GM21367 (cell line): ENCODE data around the gene EMX1.

Experiments
- ATAC-seq: cut with Tn5 transposase; IDR thresholded peaks from one replicate; pipeline ENCODE4 v1.9.1; 2021; ENCODE audit not compliant: unreplicated experiment

The EMX1 gene

DNA sequence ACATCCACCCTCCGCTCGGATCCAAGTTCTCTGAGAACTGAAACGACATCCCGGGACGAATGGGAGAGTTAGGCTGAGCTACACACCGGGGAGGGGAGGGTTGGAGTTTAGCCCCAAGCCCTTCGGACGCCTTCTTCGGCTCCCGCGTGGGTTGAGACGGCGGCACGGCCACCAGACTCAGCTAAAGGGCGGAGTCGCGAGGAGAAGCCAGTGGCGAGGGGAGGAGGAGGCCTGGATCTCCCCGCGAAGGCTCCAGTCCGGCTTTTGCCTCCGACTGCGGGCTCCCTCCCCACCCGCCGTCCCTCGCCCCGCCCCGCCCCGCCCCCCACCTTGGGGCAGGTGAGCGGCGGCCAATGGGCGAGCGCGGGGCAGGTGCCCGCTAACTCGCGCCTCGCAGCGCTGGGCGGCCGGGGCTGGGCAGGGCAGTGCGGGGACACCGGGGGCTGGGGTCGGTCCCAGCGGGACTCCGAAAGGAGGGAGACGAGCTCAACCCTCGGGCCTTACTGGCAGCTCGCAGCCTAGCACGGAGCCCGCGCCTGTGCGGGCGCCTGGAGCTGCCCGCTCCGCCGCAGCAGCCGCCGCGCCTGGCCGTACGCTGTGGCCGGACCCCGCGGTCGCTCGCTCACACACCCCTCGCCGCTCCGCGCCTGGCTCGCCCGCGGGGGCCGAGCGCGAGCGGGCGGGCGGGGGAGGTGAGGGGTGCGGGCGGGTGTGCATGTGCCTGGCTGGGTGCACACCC, at the start of gene EMX1:
Gene EMX1 (plus strand): TSS at position 382 of the 739 bp plus-strand sequence. CDS start 334 bp downstream, at position 716.
- ATAC-seq: no peak

DNA sequence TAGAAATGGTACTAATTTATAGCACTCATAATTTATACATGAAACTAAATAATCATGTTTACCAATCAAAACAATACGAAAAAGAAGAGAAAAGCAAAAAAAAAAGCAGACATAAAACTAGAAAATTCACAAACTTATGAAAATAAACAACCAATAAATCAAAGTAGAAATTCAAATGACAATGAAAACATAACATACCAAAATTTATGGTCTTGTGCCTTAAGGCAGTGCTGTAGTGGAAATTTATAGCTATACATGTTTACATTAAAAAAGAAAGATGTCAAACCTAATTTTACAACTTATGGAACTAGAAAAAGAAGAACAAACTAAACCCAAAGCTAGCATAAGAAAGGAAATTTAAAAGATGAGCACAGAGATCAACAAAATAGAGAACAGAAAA, 46.3 kb upstream of the EMX1 start:
- no peak for ATAC-seq

DNA sequence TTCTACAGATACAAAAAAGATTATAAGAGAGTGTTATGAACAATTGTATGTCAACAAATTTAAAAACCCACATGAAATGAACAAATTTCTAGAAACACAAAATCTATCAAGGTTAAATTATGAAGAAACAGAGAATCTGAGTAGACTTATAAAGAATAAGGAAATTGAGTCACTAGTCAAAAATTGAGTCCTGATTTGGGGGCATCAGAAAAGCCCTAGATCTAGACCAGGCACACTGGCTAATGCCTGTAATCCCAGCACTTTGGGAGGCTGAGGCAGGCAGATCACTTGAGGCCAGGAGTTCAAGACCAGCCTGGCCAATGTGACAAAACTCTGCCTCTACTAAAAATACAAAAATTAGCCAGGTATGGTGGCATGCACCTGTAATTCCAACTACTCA, 45.4 kb upstream of the EMX1 start:
- ATAC-seq: no peak

DNA sequence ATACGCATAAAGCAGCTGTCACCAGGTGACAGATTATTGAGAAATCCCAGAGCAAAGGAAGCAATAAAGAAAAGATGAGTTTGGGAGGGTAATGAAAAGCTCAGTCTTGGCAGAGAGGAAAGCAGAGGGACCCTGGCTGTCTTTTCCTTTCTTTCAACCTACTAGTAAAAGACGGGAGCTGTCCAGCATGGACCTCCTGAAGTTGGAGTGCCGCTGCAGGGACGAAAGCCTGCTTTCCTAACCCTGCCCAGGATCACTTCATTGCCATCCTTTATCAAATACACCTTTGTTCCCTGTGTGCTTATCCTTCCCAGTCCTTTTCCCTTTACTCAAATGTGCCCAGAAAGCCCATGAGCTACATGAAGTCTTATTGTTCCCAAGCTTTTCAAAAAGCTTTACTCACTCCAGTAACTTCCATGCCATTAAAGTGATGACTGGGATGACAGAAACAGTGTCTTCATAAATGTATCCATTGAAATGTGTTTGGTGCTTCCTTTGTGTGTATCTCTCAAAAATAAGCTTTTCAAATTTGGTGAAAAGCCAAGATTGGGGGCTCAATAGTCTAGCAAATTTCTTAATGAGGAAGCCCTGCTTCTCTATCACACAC, 33.9 kb upstream of the EMX1 start:
- no peak for ATAC-seq

DNA sequence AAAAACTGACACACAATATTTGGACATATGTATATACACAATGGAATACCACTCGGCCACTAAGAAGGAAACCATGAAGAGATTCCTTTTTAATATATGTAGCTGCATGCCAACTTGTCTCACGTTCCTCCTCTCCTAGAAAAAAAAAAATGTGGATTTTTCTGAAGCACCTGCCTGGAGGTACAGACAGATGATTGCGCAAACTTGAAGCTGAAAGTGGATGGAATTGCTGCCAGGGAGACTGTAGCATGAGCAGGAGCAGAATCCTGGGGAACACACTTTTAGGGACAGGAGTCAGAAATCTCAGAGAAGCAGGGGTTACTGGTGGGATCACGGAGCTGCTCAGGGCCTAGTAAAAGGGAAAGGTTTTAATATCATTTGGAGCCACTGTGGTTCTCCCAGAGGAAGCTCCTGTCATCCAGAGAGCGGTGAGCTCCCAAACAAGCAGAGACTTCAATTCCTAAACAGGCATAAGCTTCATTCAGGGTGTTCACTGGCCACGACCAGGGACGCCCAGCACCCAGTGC, 30.8 kb upstream of the EMX1 start:
- ATAC-seq: no peak

DNA sequence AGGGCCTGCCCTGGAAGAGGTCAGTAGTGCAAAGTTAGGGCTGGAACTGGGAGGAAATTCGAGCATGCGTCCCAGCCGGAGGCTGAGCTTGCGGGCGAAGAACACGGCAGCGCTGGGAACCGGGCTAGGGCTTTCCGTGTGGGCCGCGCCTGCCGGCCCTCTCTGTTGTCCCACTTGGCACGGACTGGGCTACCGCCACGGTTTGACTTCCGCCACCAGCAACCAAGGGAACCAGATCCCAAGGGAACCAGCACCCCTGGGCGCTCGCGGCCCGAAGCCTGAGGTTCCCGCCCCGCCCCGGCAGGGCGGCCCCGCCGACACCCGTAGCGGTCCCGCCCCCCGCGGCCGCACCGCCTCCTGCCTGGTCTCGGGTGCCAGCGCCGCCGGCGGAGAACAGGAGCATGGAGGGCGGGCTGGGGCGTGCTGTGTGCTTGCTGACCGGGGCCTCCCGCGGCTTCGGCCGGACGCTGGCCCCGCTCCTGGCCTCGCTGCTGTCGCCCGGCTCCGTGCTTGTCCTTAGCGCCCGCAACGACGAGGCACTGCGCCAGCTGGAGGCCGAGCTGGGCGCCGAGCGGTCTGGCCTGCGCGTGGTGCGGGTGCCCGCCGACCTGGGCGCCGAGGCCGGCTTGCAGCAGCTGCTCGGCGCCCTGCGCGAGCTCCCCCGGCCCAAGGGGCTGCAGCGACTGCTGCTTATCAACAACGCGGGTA, 30.1 kb upstream of the EMX1 start, which contains the start of gene SPR:
Gene SPR (plus strand): TSS at position 377 of the 708 bp plus-strand sequence. CDS start 25 bp downstream, at position 402.
- ATAC-seq: peak; percentile 93

DNA sequence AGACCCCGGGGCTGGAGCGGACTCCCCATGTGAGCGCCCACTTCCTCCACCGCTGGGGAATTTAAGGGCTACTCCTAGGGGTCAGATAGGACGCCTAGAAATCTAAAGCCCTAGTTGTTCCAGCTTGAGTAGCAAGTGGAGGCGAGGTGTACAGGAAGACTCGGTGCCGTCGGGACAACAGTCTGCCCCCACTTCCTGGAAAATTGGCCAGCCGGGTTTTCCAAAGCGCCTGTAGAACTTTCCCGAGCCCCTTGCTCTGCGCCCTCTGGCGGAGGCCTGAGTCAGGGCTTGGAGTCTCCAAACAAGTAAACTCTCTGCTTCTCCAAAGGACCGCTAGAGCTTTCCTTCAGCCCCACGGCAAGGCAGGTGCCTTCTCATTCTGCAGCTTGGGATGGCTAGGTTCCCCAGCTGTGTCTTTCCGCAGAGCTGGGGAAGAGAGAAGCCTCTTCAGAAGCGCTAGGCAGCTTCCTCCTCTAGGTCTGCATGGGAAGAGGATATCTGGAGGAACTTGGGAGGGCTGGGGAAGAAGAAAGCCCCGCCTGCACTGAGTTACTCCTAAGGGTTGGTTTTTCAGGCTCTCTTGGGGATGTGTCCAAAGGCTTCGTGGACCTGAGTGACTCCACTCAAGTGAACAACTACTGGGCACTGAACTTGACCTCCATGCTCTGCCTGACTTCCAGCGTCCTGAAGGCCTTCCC, 29.4 kb upstream of the EMX1 start:
- ATAC-seq: peak; percentile 32

DNA sequence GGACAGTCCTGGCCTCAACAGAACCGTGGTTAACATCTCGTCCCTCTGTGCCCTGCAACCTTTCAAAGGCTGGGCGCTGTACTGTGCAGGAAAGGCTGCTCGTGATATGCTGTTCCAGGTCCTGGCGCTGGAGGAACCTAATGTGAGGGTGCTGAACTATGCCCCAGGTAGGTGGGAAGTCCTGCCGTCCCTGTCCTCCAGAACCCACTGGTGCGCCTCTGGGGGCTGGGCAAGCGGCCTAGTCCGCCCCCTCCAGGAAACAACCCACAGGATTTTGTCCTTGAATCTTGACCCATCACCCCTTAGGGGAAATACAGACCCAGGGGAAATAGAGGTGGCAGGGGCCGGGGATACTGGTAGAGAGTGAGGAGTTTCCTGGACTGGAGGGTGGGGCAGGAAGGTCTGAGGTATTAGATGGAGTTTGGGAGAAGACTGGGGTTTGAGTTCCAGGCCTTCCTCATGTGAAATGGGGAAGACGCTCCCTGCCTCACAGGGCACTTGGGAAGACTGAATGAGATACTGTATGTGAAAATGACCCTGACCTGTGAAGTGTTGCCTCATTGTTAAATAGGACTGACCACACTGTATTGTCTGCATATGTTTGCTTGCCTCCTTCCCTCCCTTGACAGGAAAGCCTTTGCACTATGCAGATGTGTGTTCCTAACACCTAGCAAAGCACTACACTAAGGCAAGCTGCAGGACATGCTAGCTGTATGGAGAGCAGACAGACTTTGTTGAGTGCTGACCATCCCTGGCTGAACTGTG, 28.7 kb upstream of the EMX1 start:
- ATAC-seq: no peak

DNA sequence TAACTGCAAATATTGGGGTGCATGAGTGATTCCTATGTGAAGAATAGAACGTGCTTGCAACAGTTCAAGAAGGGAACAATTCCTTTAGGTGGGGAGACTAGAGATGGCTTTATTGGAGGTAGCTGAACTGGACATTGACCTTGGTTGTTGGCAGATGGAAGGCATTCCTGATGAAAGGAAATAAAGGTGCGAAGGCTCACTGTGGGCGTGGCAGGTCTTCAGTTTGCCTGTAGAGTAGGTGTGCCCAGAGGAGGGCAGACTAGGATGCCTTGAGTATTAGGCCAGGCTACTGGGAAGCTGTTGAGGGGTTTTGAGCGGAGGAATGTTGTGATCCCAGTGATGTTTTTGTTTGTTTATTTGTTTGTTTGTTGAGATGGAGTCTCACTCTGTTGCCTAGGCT, 27.3 kb upstream of the EMX1 start:
- no peak for ATAC-seq

DNA sequence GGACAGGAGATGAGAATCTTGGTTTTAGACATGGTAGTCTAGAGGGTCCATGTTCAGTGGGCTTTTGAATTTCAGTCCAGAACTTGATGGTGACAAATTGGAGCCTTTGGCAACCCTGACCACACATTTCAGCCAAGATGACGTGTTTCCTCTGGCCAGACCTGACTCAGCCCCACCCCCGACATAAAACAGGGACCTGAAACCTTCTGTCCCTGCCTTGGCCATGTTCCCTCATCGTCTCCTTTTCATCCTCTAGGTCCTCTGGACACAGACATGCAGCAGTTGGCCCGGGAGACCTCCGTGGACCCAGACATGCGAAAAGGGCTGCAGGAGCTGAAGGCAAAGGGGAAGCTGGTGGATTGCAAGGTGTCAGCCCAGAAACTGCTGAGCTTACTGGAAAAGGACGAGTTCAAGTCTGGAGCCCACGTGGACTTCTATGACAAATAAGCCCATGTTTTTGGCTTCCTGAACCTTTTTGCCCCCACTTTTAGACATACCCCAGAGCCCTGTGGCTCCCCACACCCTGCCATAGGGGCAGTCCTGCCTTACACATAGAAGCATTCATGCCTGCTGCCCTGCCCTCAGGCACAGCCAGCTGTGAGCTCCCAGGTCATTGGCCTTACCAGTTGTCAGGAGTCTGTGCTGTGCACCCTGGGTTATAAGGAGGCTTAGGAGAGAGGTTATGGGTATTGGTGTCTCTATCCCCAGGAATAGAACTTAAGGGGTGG, 26.1 kb upstream of the EMX1 start:
- no peak for ATAC-seq

DNA sequence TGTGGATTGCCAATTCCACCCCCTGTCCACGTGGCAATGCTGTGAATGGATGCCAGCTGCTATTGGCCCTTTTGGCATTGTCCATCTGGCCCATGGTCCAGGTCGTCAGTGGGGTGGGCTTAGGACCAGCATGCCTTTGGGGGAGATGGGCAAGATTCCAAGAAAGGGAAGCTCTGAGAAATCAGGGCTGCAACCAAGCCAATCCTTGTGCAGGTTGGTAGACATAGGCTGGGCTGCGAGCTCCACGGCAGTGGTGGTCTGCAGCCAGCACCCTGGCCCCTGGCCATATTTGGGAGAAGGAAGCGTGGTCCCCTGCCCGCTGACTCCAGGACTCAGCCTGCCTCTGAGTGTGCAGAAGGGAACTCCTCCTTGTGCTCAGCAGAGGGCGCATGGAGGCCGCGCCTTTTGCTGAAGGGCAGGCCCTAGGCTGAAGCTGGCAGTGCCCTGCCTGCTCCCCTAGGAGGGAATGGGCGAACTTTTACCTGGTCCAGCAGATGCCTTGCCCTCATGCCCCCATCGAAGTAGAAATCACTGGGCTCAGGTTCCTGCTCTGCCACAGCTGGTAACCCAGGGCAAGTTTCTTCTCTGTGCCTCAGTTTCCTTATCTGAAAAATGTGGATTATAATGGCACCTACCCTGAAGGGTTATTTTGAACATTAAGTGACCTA, 24.7 kb upstream of the EMX1 start:
- peak; percentile 52 for ATAC-seq

DNA sequence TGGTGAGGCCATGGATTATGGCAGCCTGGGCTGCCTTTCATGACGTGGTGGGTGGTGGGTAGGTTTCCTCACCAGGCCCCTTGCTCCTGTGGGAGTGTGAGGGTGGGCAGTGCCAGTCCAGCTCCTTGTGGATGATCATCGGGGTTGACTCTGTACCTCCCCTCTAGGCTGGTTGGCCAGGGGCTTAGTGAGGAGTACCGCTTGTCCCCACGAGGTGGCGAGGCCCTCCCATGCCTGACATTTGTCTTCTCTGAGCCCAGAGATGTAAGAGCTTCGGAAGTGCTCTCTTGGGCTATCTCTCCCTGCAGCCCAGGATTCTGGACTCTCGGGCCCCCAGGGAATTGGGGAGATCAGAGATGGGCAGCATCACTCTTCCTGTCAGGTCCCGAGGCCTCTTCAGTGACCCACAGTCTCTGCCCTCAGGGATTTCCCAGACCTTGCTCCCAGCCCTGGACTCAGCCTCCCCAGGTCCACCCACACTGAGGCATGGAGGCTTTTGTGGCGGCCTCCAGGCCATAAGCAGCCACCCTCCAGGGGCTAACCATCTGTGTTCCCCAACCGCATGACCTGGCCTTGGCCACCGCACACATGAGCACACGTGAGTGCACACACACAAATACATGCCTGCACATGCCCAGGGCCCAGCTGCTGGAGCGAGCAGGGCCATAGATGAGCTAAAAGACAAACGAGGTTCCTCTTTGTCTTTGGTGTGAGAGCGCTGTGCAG, 23.6 kb upstream of the EMX1 start:
- ATAC-seq: peak; percentile 65

DNA sequence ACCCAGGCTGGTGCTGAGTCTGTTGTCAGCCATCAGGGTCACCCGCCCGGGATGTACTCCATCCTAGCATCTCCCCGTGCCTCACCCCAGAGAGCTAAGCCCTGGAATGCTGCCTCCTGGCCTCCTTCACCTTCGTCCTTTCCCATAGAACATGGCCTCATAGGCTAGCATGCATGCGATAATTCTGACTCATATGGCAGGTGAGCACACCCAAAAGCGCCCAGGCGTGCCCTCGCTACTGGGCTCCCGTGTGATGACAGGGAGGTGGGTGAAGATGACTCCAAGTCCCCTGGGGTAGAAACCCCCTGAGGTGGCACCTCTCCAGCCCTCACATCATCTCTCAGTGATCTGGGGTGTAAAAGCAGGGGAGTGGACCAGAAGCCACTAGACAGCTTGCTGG, 22.8 kb upstream of the EMX1 start:
- ATAC-seq: no peak

DNA sequence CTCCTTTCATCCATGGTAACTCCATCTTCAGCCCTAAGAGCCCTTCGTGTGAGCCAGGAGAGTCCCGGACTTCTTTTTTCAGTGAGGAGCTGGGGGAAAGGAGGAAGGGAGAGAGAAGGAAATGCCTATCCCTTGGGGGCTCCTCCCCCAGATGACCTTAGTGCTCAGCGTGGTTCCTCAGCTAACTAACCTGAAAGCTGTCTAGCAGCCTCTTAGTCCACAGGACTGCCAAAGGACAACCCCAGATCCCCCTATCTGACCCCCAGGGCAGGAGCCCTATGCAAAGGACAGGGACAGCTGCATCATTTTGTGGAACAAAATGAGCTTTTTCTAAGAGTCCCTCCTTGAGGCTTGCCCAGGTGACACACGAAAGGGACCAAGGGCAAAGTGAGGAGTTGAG, 22.2 kb upstream of the EMX1 start:
- ATAC-seq: no peak

DNA sequence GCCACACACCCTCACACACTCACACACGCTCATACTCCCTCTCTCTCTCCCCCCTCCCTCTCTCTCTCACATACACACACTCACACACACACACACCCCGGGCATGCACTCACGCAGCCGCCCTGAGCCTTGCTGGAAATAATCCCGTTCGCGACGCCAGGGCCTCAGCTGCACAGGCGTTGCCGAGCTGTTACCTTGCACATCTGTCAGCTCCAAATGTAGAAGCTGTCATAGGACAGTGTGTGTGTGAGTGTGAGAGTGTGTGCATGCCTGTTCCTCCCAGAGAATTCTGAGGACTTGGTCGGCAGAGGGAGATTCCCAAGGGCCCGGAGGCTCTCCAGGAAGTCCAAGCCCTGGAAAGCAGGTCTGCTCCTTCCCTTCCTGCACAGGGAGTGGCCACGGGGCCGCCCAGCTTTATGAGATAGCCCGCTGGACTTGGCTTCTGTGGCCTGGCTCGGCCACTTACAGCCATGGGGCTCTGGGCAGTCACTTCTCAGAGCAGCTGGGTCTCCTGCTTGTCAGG, 21.5 kb upstream of the EMX1 start:
- ATAC-seq: no peak

DNA sequence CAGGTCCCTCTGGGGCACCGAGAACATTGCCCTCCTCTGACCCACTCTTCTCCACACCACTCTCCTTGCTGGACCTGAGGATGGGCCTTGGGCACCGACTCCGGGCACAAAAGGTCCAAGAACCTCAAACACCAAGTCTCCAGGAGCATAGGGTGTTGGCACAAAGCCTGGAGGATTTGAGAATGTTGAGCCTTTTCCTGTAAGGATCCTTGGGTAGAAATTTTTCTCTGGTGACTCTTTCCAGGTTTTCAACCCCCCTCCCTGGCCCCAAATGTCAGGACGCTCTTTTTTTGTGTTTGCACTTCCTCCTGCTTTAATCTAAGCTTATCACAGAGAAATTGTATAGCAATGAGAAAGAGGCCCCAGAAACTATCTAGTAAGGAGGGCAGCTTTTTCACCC, 20.9 kb upstream of the EMX1 start:
- ATAC-seq: no peak

DNA sequence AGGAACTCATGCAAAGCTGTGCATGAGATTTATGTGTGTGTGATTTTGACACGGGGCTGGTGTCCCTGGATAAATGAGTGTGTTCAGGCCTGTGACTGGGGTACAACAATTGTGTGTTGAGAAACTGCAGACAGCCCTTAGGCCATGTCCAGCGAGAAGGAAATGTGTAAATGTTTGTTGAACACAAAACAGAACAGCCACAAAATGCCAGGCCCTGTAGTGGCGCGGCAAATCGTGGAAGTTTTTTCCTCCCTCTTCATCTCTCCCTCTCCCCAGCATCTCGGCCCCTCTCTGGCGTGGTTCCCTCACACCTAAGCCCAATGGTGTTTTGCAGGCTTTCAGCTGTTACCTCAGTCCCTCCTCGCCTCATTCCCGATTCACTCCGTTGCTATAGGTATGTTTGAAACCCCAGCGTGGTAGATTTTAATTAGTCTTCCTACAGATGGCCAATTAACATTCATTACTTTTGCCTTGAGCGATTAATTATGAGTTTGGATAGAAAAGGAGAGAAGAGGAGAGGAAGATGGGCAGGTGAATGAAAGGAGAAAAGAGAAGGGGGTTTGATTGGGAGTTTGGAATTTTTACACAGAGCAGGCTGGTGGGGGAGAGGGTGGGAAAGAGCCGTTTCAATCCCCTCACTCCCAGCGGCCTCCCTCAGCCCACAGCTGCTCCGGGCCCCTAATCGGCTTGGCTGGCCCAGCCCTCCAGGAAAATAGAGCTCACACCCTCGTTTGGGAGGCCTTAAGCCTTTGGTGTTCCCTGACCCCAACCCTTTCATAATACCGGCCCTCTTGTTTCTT, 19.3 kb upstream of the EMX1 start:
- ATAC-seq: no peak

DNA sequence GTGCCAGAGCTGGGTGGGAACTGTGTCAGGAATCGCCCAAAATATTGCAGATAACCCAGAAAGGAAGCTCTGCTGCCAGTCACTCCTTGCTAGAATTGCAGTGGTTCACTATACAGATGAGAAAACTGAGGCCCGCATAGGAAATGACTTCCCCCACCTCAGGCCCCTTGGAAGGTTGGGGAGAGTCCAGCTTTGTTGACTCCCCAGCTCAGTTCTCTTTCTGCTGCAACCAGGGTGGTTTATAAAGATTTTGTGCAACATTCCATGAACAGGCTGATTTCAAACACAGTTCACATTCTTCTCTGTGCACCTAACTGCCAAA, 18.8 kb upstream of the EMX1 start:
- ATAC-seq: no peak
